NCI-H187 (cell line): ENCODE data around the gene FCRLA.

Source experiments
- DNase-seq, 2 experiments: peaks; one replicate each; lab custom pipeline; 2025; lab: John Stamatoyannopoulos, UW

FCRLA gene

GRCh38 chr1:161733526-161733925 lies 26.5 kb downstream of the FCRLA start:
- no peak for DNase-seq

- no peak for DNase-seq
Measured at GRCh38 chr1:161735837-161736236, 28.8 kb downstream of the FCRLA start.

GRCh38 chr1:161736335-161736969 lies 29.4 kb downstream of the FCRLA start:
- no peak for DNase-seq

GRCh38 chr1:161737625-161738024 lies 30.6 kb downstream of the FCRLA start:
- DNase-seq: peak in 1 of 2 experiments; percentile 26

GRCh38 chr1:161738627-161739287 lies 31.7 kb downstream of the FCRLA start:
- no peak for DNase-seq

- DNase-seq: no peak
Measured at GRCh38 chr1:161739865-161740566, 33.0 kb downstream of the FCRLA start.

GRCh38 chr1:161740921-161741320 lies 33.9 kb downstream of the FCRLA start:
- no peak for DNase-seq

- no peak for DNase-seq
Measured at GRCh38 chr1:161743231-161743630, 36.2 kb downstream of the FCRLA start.

GRCh38 chr1:161747801-161748200 lies 40.8 kb downstream of the FCRLA start:
- no peak for DNase-seq

- DNase-seq: peak; percentile 96 to 97
Measured at GRCh38 chr1:161749509-161750407, 42.7 kb downstream of the FCRLA start, which contains the start of gene DUSP12. DUSP12 (plus strand) TSS chr1:161749786; CDS start chr1:161749802, 16 bp downstream.

- no peak for DNase-seq
Measured at GRCh38 chr1:161763522-161764098, 56.6 kb downstream of the FCRLA start.
